GM12878 (cell line): ENCODE measurements around the gene POU6F2. TPM values are rescaled to one million over a fixed set of nuclear protein-coding genes. Genes with fewer than 3 reads are reported as not detected.

ENCODE experiments used
- ATAC-seq: fragments of 200-7000 bp; cut with Tn5 transposase; 3 replicates; pipeline ENCODE4 v1.9.1; 2020; ENCODE audit warnings: mild to moderate bottlenecking, moderate library complexity
- BruUV-seq: library from RNA; stranded (reverse); fragments of 400-500 nt; replicated peaks from 2 replicates; lab custom pipeline; 2021; lab: Mats Ljungman, UMichigan
- CTCF ChIA-PET: fragments of 300-600 bp; sonication (Branson Sonifier 250); formaldehyde crosslinking; extraction: SDS; loops from one replicate; lab custom pipeline; 2021; ENCODE audit warnings: inconsistent platforms; lab: Yijun Ruan, JAX
- POLR2A ChIA-PET: fragments of 350-600 bp; formaldehyde crosslinking; extraction: SDS; loops from one replicate; lab custom pipeline; 2021; ENCODE audit warnings: inconsistent platforms; lab: Charles Lee
- RAD21 ChIA-PET: fragments of 300-600 bp; sonication (Branson Sonifier 250); formaldehyde crosslinking; loops from one replicate; lab custom pipeline; 2023; ENCODE audit warnings: antibody characterized with exemption; ENCODE audit not compliant: unreplicated experiment; lab: Charles Lee
- SMC1A ChIA-PET: fragments of 300-600 bp; sonication (Branson Sonifier 250); formaldehyde crosslinking; loops from one replicate; lab custom pipeline; 2023; ENCODE audit not compliant: unreplicated experiment, uncharacterized antibody; lab: Charles Lee
- DNase-seq: peaks from one replicate; pipeline ENCODE4 v3.0.0-alpha.2; 2011; ENCODE audit warnings: low read depth, low spot score
- FAIRE-seq: peaks from 3 replicates; lab custom pipeline; 2011; peaks lifted over from hg19 to GRCh38; lab: Jason Lieb, UNC
- H2AFZ ChIP-seq: 2 replicates; pipeline ENCODE4 v1.6.0; 2011; ENCODE audit warnings: low read depth, low read length, control low read depth; ENCODE audit not compliant: control insufficient read depth
- H3K27ac ChIP-seq: 2 replicates; pipeline ENCODE4 v1.5.1; 2011; ENCODE audit warnings: control low read depth; ENCODE audit not compliant: control insufficient read depth, insufficient read depth
- H3K27me3 ChIP-seq, 2 experiments: replicated peaks in 1 of 2; 2 replicates each; pipeline versions ENCODE4 v1.6.0 to v1.6.1; 2011; ENCODE audit warnings: low read length in 1 of 2; ENCODE audit not compliant: control insufficient read depth in 2 of 2, insufficient read depth in 2 of 2
- H3K36me3 ChIP-seq, 2 experiments: 2 replicates each; pipeline ENCODE4 v1.5.1; 2011; ENCODE audit warnings: low read length in 1 of 2; ENCODE audit not compliant: control insufficient read depth in 2 of 2, insufficient read depth in 2 of 2
- H3K4me1 ChIP-seq: 2 replicates; pipeline ENCODE4 v1.6.1; 2011; ENCODE audit warnings: mild to moderate bottlenecking, low read length, moderate library complexity, mixed read lengths; ENCODE audit not compliant: control insufficient read depth, insufficient read depth
- H3K4me2 ChIP-seq: 2 replicates; pipeline ENCODE4 v1.6.0; 2011; ENCODE audit warnings: control low read depth; ENCODE audit not compliant: control insufficient read depth, insufficient read depth
- H3K4me3 ChIP-seq: fragments of 200-600 bp; sonication (generic); 2 replicates; pipeline ENCODE4 v1.5.1; 2016
- H3K79me2 ChIP-seq: 2 replicates; pipeline ENCODE4 v1.6.0; 2011; ENCODE audit warnings: low read length; ENCODE audit not compliant: control insufficient read depth, insufficient read depth
- H3K9ac ChIP-seq: 2 replicates; pipeline ENCODE4 v1.8.0; 2011; ENCODE audit warnings: low read length, control low read depth, mixed read lengths; ENCODE audit not compliant: control insufficient read depth, insufficient read depth
- H3K9me3 ChIP-seq: replicated peaks from 3 replicates; pipeline ENCODE4 v1.5.1; 2011; ENCODE audit warnings: mild to moderate bottlenecking, low read length; ENCODE audit not compliant: control insufficient read depth, insufficient read depth
- H4K20me1 ChIP-seq: 2 replicates; pipeline ENCODE4 v1.6.0; 2011; ENCODE audit not compliant: control insufficient read depth, insufficient read depth
- BCLAF1 ChIP-seq: fragments of 450-650 bp; IDR thresholded peaks from 2 replicates; pipeline ENCODE4 v1.6.1; 2017; ENCODE audit warnings: antibody characterized with exemption, mild to moderate bottlenecking, moderate library complexity
- CHD2 ChIP-seq: IDR thresholded peaks from 2 replicates; pipeline ENCODE4 v1.6.1; 2011; ENCODE audit warnings: low read depth, low read length, improper control_type of control experiment, borderline replicate concordance
- E2F4 ChIP-seq: IDR thresholded peaks from 2 replicates; pipeline ENCODE4 v1.6.1; 2012; ENCODE audit warnings: low read depth, low read length, improper control_type of control experiment
- HDGF ChIP-seq: fragments of 450-650 bp; IDR thresholded peaks from 2 replicates; pipeline ENCODE4 v1.6.1; 2016; ENCODE audit warnings: antibody characterized with exemption
- NFYB ChIP-seq: IDR thresholded peaks from 2 replicates; pipeline ENCODE4 v1.6.1; 2011; ENCODE audit warnings: low read depth, mild to moderate bottlenecking, low read length, improper control_type of control experiment, moderate library complexity; ENCODE audit not compliant: insufficient read depth
- RAD21 ChIP-seq: IDR thresholded peaks from 2 replicates; pipeline ENCODE4 v1.6.1; 2011; ENCODE audit warnings: mild to moderate bottlenecking, low read depth, low read length, moderate library complexity; ENCODE audit not compliant: insufficient read depth
- TAF1 ChIP-seq: IDR thresholded peaks from 2 replicates; pipeline ENCODE4 v1.6.1; 2011; ENCODE audit warnings: mild to moderate bottlenecking, low read depth, low read length, borderline replicate concordance
- ZBTB4 ChIP-seq: fragments of 450-650 bp; formaldehyde crosslinking; IDR thresholded peaks from 2 replicates; pipeline ENCODE4 v1.4.0; 2022; ENCODE audit warnings: mild to moderate bottlenecking, moderate library complexity
- WGBS: methylation state at CpG from one replicate; pipeline ENCODE4 v1.1.6; 2016; ENCODE audit warnings: low lambda C conversion rate; ENCODE audit not compliant: insufficient replicate concordance, insufficient coverage; ENCODE audit errors: missing lambda C conversion rate; 5-methylcytosine and 5-hydroxymethylcytosine counted together
- in situ Hi-C: fragments of 300-500 bp; cut with MboI; formaldehyde crosslinking; loops from 9 replicates; pipeline ENCODE4 v1.14.3; 2018; ENCODE audit warnings: mixed read lengths
- intact Hi-C: fragments of 100-400 bp; cut with micrococcal nuclease; formaldehyde crosslinking; loops from one replicate; pipeline ENCODE4 v1.14.2; 2022; ENCODE audit not compliant: unreplicated experiment
- polyA plus RNA-seq, 11 experiments: library from polyadenylated mRNA; depleted of rRNA in 4 of 11; unstranded in 6 of 11; stranded (reverse) in 5 of 11; fragments of >200 nt; fragmentation: Nextera tagmentation in 4 of 11; fragmentation: Illumina TruSeq in 1 of 11; extraction: Ambion mirVana in 4 of 11; extraction: Trizol in 1 of 11; gene quantifications; 1 replicate in 1 of 11; 2 replicates in 10 of 11; pipeline versions ENCODE4 v1.2.1 to v1.2.3, GENCODE V29; 2011 to 2016; ENCODE audit warnings: inconsistent platforms in 2 of 11, missing spikeins in 2 of 11, low read depth in 1 of 11
- total RNA-seq, 4 experiments: library from RNA; depleted of rRNA in 3 of 4; stranded (reverse); fragments of >200 nt in 3 of 4; fragmentation: Illumina TruSeq in 1 of 4; extraction: Trizol in 1 of 4; gene quantifications; 2 replicates each; pipeline versions ENCODE4 v1.2.1 to v1.2.3, GENCODE V29; 2013 to 2021

Gene POU6F2
- total and polyA plus RNA-seq, 10 of the 15 experiments (the other 5 are each of a cell fraction or from before 2014, with no cell fraction given) = 0.10 TPM; not detected in 9

GRCh38 chr7:39321909-39322498 is 344.3 kb downstream of the POU6F2 start (continued):
- no peak for TF ChIP-seq BCLAF1

GRCh38 chr7:39324139-39324760 is 346.5 kb downstream of the POU6F2 start:
- ChIA-PET SMC1A (interaction anchor here (1.4 kb wide), 1 partner anchor 10 kb away, joined by 3 read pairs; no protein-coding TSS in a partner anchor), POLR2A (no interaction called here), CTCF (interaction anchor here (0.6 to 1.1 kb wide), 2 partner anchors 52 to 82 kb away, joined by 3 read pairs; no protein-coding TSS in a partner anchor), RAD21 (no interaction called here)
- DNase-seq = no peak
- intact Hi-C loops (no loop called here), in situ Hi-C loops (no loop called here)
- BruUV-seq = no TSS peak
- Histone ChIP-seq H2AFZ (no peak overlapping the region), H3K27me3 (no peaks in the 10 kb centered on the region), H4K20me1 (no peaks in the 10 kb centered on the region), H3K9ac (no peak overlapping the region), H3K4me1 (no peaks in the 10 kb centered on the region), H3K36me3 (no peaks in the 10 kb centered on the region), H3K9me3 (peaks cover 4% of the 10 kb centered on the region; the same call in 2 of the 3 replicates), H3K4me3 (no peak overlapping the region), H3K4me2 (no peak overlapping the region), H3K79me2 (no peaks in the 10 kb centered on the region), H3K27ac (no peak overlapping the region)
- ATAC-seq = no peak
- 48% methylated on average over 4 of the region's 4 CpGs for WGBS
- no peak for FAIRE-seq
- TF ChIP-seq TAF1 (no peak), HDGF (no peak), ZBTB4 (CRISPR knock-in tag) (no peak), NFYB (peak; percentile 86), E2F4 (no peak), CHD2 (no peak), RAD21 (no peak)
